ENCODE measurements around the gene CDPF1. TPM values are rescaled to one million over a fixed set of nuclear protein-coding genes. Genes with fewer than 3 reads are reported as not detected.
A peak's percentile ranks its signal among the peaks of the same experiment; 100 is the strongest.

The CDPF1 gene
- polyA plus RNA-seq, 3 donors = 8.3 to 8.4 (median 8.3) TPM

- peaks cover 4% of the 10 kb centered on the region for H3K79me2 ChIP-seq (ENCODE audit: insufficient read depth, low read length)
- H3K4me2 ChIP-seq (replicated peaks; ENCODE audit: extremely low read depth, low read length, poor library complexity, severe bottlenecking) = peak overlapping the region; percentile 91
- no peaks in the 10 kb centered on the region for H3K36me3 ChIP-seq (replicated peaks in 1 of 2; ENCODE audit: control insufficient read depth in 1 of 2, insufficient read depth in 2 of 2, low read length in 2 of 2)
- peak overlapping the region; percentile 58 to 88 (median 67) for H3K4me3 ChIP-seq (replicated peaks in 1 of 3; ENCODE audit: low read depth in 2 of 3, low read length in 3 of 3)
- peaks cover 6% of the 10 kb centered on the region in 2 donors for H3K36me3 Mint-ChIP-seq
- no peak for DNase-seq
- TF ChIP-seq, protein P1, sequence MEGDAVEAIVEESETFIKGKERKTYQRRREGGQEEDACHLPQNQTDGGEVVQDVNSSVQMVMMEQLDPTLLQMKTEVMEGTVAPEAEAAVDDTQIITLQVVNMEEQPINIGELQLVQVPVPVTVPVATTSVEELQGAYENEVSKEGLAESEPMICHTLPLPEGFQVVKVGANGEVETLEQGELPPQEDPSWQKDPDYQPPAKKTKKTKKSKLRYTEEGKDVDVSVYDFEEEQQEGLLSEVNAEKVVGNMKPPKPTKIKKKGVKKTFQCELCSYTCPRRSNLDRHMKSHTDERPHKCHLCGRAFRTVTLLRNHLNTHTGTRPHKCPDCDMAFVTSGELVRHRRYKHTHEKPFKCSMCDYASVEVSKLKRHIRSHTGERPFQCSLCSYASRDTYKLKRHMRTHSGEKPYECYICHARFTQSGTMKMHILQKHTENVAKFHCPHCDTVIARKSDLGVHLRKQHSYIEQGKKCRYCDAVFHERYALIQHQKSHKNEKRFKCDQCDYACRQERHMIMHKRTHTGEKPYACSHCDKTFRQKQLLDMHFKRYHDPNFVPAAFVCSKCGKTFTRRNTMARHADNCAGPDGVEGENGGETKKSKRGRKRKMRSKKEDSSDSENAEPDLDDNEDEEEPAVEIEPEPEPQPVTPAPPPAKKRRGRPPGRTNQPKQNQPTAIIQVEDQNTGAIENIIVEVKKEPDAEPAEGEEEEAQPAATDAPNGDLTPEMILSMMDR (IDR thresholded peaks at IDR 0.05) = no peak
- peaks cover 14 to 19% of the 10 kb centered on the region in 2 donors for H3K4me1 ChIP-seq (ENCODE audit: control insufficient read depth in 1 of 2, insufficient read depth in 2 of 2, low read length in 2 of 2)
- no peaks in the 10 kb centered on the region for H3K9me3 ChIP-seq (replicated peaks in 1 of 2; ENCODE audit: control insufficient read depth in 1 of 2, insufficient read depth in 1 of 2, low read length in 2 of 2)
- intact Hi-C loops (cut with micrococcal nuclease) = loop anchor here in 1 of 2 donors (5.0 kb wide), 1 partner anchor 98 kb away; the partner anchor contains the start of gene PPARA
- H3K27ac ChIP-seq (ENCODE audit: low read depth in 1 of 2, low read length in 2 of 2) = peak overlapping the region in 1 of 2 donors; percentile 81
- H3K9ac ChIP-seq (ENCODE audit: insufficient read depth, low read length, poor library complexity, severe bottlenecking) = peak overlapping the region; percentile 77
- no peaks in the 10 kb centered on the region for H3K27me3 ChIP-seq (ENCODE audit: control insufficient read depth in 2 of 2, insufficient read depth in 2 of 2, low read length in 2 of 2)
- no peaks in the 10 kb centered on the region for H4K20me1 ChIP-seq (ENCODE audit: insufficient read depth, low read length)
- peak overlapping the region; percentile 89 to 93 for H3K4me3 Mint-ChIP-seq
- peaks cover 0 to 4% (median 0%) of the 10 kb centered on the region in 3 donors for H3K27me3 Mint-ChIP-seq (ENCODE audit: low read depth in 3 of 3)
- H3K4me1 Mint-ChIP-seq = peaks cover 26% of the 10 kb centered on the region
- H3K27ac Mint-ChIP-seq = peak overlapping the region; percentile 33 to 84 (median 72)
- H2AFZ ChIP-seq (ENCODE audit: insufficient read depth, low read depth, low read length, poor library complexity, severe bottlenecking) = peak overlapping the region; percentile 95
- 6% methylated on average over 25 of the region's 25 CpGs for WGBS (ENCODE audit: insufficient coverage)
- H3K9me3 Mint-ChIP-seq = peaks cover 0 to 5% (median 0%) of the 10 kb centered on the region in 7 donors
These were observed 661 bp upstream of the CDPF1 start for GRCh38 chr22:46250783-46251125.

DNA sequence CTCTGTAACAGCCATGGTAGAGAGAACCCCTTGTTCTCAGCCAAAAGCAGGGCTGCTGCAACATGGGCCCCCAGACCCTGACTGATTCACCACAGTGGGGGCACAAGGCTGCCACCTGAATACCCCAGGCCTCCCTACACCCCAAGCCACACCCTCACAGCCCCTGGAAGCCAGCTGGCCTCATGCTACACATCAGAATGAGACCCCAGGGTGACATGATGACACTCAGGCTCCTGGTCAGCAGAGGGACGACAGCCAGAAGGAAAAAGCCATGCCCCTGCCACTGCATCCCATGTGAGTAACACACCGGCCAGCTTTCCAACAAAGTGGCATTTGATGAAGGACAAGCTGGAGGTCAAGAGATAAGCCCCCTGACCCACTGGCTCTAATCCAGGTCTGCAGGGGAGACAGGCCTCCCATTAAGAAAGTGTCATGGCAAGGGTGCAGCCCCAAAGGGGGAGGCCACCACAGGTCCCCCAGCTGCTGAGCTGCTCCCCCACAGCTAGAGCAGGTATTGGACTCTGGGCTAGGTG is 2.6 kb downstream of the CDPF1 start:
- Mint-ChIP-seq H3K36me3 (peaks cover 22 to 23% of the 10 kb centered on the region in 2 donors), H3K9me3 (peaks cover 0 to 3% (median 0%) of the 10 kb centered on the region in 7 donors), H3K27ac (no peak overlapping the region), H3K4me3 (no peak overlapping the region), H3K4me1 (peaks cover 23% of the 10 kb centered on the region), H3K27me3 (ENCODE audit: low read depth in 3 of 3) (peaks cover 0 to 2% (median 0%) of the 10 kb centered on the region in 3 donors)
- WGBS (ENCODE audit: insufficient coverage) = 90% methylated on average over 2 of the region's 2 CpGs
- no peaks in the 10 kb centered on the region for H3K27me3 ChIP-seq (ENCODE audit: control insufficient read depth in 2 of 2, insufficient read depth in 2 of 2, low read length in 2 of 2)
- intact Hi-C loops (cut with micrococcal nuclease) = no loop called here
- DNase-seq = no peak
- H3K4me2 ChIP-seq (replicated peaks; ENCODE audit: extremely low read depth, low read length, poor library complexity, severe bottlenecking) = no peak overlapping the region
- no peak overlapping the region for H2AFZ ChIP-seq (ENCODE audit: insufficient read depth, low read depth, low read length, poor library complexity, severe bottlenecking)
- no peaks in the 10 kb centered on the region for H4K20me1 ChIP-seq (ENCODE audit: insufficient read depth, low read length)
- peaks cover 9 to 24% of the 10 kb centered on the region in 2 donors for H3K36me3 ChIP-seq (replicated peaks in 1 of 2; ENCODE audit: control insufficient read depth in 1 of 2, insufficient read depth in 2 of 2, low read length in 2 of 2)
- peaks cover 18 to 24% of the 10 kb centered on the region in 2 donors for H3K4me1 ChIP-seq (ENCODE audit: control insufficient read depth in 1 of 2, insufficient read depth in 2 of 2, low read length in 2 of 2)
- H3K4me3 ChIP-seq (replicated peaks in 1 of 3; ENCODE audit: low read depth in 2 of 3, low read length in 3 of 3) = no peak overlapping the region
- H3K27ac ChIP-seq (ENCODE audit: low read depth in 1 of 2, low read length in 2 of 2) = no peak overlapping the region
- TF ChIP-seq, protein P1 (IDR thresholded peaks at IDR 0.05) = no peak
- H3K9ac ChIP-seq (ENCODE audit: insufficient read depth, low read length, poor library complexity, severe bottlenecking) = no peak overlapping the region
- H3K9me3 ChIP-seq (replicated peaks in 1 of 2; ENCODE audit: control insufficient read depth in 1 of 2, insufficient read depth in 1 of 2, low read length in 2 of 2) = no peaks in the 10 kb centered on the region
- H3K79me2 ChIP-seq (ENCODE audit: insufficient read depth, low read length) = peaks cover 4% of the 10 kb centered on the region

All from CD14-positive monocyte (primary cell).